GM12878 (cell line): Measurements from ENCODE around the gene IGSF8.

Source experiments
- ASH2L ChIP-seq: fragments of 300-600, 200-600 bp; sonication (generic); IDR thresholded peaks from 2 replicates; pipeline ENCODE4 v1.6.1; 2017; ENCODE audit warnings: low read depth, mild to moderate bottlenecking, borderline replicate concordance
- BACH1 ChIP-seq: fragments of 450-650 bp; IDR thresholded peaks from 2 replicates; pipeline ENCODE4 v1.6.1; 2017; ENCODE audit warnings: mild to moderate bottlenecking, borderline replicate concordance
- BCLAF1 ChIP-seq: fragments of 450-650 bp; IDR thresholded peaks from 2 replicates; pipeline ENCODE4 v1.6.1; 2017; ENCODE audit warnings: antibody characterized with exemption, mild to moderate bottlenecking, moderate library complexity
- CHD2 ChIP-seq: IDR thresholded peaks from 2 replicates; pipeline ENCODE4 v1.6.1; 2011; ENCODE audit warnings: low read depth, low read length, improper control_type of control experiment, borderline replicate concordance
- CTCF ChIP-seq, 3 experiments: IDR thresholded peaks in 2 of 3; conservative IDR thresholded peaks in 1 of 3; 2 replicates each; pipeline ENCODE4 v1.5.1; 2011; ENCODE audit warnings: low read depth in 3 of 3, low read length in 3 of 3, mild to moderate bottlenecking in 3 of 3, control low read depth in 2 of 3, moderate library complexity in 2 of 3, inconsistent platforms in 1 of 3, mixed read lengths in 1 of 3; ENCODE audit not compliant: control insufficient read depth in 2 of 3, insufficient read depth in 1 of 3; ENCODE audit errors: extremely low read depth in 1 of 3
- EGR1 ChIP-seq, 2 experiments: IDR thresholded peaks; 1 replicate in 1 of 2; 2 replicates in 1 of 2; pipeline ENCODE4 v1.6.1; 2011 to 2012; ENCODE audit warnings: low read depth in 2 of 2, low read length in 2 of 2, borderline replicate concordance in 1 of 2, mild to moderate bottlenecking in 1 of 2, moderate library complexity in 1 of 2
- ELK1 ChIP-seq: IDR thresholded peaks from 2 replicates; pipeline ENCODE4 v1.6.1; 2012; ENCODE audit warnings: low read depth, low read length, improper control_type of control experiment
- HDAC6 ChIP-seq: fragments of 200-600 bp; sonication (generic); IDR thresholded peaks from one replicate; pipeline ENCODE4 v1.8.0; 2017; ENCODE audit warnings: antibody characterized with exemption; ENCODE audit not compliant: unreplicated experiment
- IKZF2 ChIP-seq, 2 experiments: fragments of 450-650 bp; IDR thresholded peaks; 2 replicates each; pipeline ENCODE4 v1.6.1; 2017; ENCODE audit warnings: mild to moderate bottlenecking in 2 of 2, moderate library complexity in 2 of 2
- NBN ChIP-seq: fragments of 450-650 bp; IDR thresholded peaks from 2 replicates; pipeline ENCODE4 v1.6.1; 2016
- POLR2A ChIP-seq: IDR thresholded peaks from 2 replicates; pipeline ENCODE4 v1.6.1; 2011; ENCODE audit warnings: low read depth, mild to moderate bottlenecking, low read length
- RAD21 ChIP-seq: IDR thresholded peaks from 2 replicates; pipeline ENCODE4 v1.6.1; 2011; ENCODE audit warnings: mild to moderate bottlenecking, low read depth, low read length, moderate library complexity; ENCODE audit not compliant: insufficient read depth
- ZBTB11 ChIP-seq: fragments of 450-650 bp; formaldehyde crosslinking; IDR thresholded peaks from 2 replicates; pipeline ENCODE4 v1.5.0; 2022; ENCODE audit warnings: mild to moderate bottlenecking, missing genetic modification characterization

DNA sequence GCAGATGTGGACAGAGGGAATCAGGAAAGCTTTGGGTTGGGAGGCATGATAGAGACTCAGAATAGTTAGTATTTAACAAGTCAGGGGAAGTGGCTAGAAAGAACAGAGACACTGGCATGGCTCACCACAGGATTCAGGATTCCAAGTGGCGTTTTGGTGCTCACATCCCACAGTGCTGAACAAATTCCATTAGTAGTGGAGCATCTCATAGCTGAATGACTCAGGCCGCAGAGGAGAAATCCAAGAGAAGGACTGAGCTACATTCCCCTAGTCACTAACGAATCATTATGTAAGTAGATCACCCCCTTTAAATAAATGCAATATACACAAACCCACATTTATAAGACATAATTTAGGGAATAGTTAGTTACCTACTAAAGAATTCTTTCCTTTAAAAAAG lies 22.1 kb downstream of the IGSF8 start:
- TF ChIP-seq CTCF (IDR thresholded peaks at IDR 0.05 in 2 of 3, conservative IDR thresholded peaks at IDR 0.05 in 1 of 3; ENCODE audit: control insufficient read depth in 2 of 3, extremely low read depth in 1 of 3, insufficient read depth in 1 of 3, low read depth in 3 of 3, low read length in 3 of 3) = no peak
- TF ChIP-seq ZBTB11 (CRISPR knock-in tag) = no peak
- TF ChIP-seq CHD2 = no peak
- no peak for TF ChIP-seq RAD21
- no peak for TF ChIP-seq IKZF2 (IDR thresholded peaks at IDR 0.05)
- TF ChIP-seq BCLAF1 = no peak
- TF ChIP-seq EGR1 (IDR thresholded peaks at IDR 0.05; ENCODE audit: borderline replicate concordance in 1 of 2, low read depth in 2 of 2, low read length in 2 of 2) = no peak
- no peak for TF ChIP-seq POLR2A
- TF ChIP-seq ASH2L = no peak
- no peak for TF ChIP-seq HDAC6
- no peak for TF ChIP-seq BACH1
- no peak for TF ChIP-seq ELK1
- TF ChIP-seq NBN = no peak
